ACHN (cell line): Measurements from ENCODE around the gene CEL.
"Not testable (repeated sequence)": the region's sequence is repeated elsewhere in the genome, so short reads cannot be mapped to it uniquely, and the experiment has no call there.

Experiments
- DNase-seq: peaks from one replicate; pipeline ENCODE4 v3.0.0-alpha.2; 2015
- in situ Hi-C: cut with HindIII; loops from 2 replicates; pipeline ENCODE4 v1.10.0; 2017; ENCODE audit warnings: low sequenced_read_pairs, low pct_ligation_motif_present, low pct_unique_long_range_greater_than_20kb

The CEL gene

DNA sequence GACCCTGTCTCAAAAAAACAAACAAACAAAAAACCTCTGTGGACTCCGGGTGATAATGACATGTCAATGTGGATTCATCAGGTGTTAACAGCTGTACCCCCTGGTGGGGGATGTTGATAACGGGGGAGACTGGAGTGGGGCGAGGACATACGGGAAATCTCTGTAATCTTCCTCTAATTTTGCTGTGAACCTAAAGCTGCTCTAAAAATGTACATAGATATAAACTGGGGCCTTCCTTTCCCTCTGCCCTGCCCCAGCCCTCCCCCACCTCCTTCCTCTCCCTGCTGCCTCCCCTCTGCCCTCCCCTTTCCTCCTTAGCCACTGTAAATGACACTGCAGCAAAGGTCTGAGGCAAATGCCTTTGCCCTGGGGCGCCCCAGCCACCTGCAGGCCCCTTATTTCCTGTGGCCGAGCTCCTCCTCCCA is 1.4 kb upstream of the CEL start:
- no peak for DNase-seq
- in situ Hi-C loops, result no loop called here

DNA sequence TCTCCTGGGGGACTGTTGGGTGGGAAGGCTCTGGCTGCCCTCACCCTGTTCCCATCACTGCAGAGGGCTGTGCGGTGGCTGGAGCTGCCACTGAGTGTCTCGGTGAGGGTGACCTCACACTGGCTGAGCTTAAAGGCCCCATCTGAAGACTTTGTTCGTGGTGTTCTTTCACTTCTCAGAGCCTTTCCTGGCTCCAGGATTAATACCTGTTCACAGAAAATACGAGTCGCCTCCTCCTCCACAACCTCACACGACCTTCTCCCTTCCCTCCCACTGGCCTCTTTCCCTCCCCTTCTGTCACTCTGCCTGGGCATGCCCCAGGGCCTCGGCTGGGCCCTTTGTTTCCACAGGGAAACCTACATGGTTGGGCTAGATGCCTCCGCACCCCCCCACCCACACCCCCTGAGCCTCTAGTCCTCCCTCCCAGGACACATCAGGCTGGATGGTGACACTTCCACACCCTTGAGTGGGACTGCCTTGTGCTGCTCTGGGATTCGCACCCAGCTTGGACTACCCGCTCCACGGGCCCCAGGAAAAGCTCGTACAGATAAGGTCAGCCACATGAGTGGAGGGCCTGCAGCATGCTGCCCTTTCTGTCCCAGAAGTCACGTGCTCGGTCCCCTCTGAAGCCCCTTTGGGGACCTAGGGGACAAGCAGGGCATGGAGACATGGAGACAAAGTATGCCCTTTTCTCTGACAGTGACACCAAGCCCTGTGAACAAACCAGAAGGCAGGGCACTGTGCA is 590 bp upstream of the CEL start:
- in situ Hi-C loops, DNase-seq: not testable (repeated sequence)

DNA sequence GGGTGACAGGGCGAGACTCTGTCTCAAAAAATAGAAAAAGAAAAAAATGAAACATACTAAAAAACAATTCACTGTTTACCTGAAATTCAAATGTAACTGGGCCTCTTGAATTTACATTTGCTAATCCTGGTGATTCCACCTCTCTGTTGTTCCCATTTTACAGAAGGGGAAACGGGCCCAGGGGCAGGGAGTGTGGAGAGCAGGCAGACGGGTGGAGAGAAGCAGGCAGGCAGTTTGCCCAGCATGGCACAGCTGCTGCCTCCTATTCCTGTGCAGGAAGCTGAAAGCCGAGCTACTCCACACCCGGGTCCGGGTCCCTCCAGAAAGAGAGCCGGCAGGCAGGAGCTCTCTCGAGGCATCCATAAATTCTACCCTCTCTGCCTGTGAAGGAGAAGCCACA is 788 bp downstream of the CEL start:
- DNase-seq, in situ Hi-C loops: not testable (repeated sequence)

DNA sequence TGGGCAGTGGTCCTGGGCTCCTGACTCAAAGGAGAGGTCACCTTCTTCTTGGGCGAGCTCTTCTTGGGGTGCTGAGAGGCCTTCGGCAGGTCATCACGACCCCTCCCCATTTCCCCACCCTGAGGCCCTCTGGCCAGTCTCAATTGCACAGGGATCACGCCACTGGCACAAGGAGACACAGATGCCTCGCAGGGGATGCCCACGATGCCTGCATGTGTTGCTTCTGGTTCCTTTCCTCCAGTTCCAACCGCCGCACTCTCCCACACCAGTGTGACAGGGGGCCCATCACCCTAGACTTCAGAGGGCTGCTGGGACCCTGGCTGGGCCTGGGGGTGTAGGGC is 1.3 kb downstream of the CEL start:
- in situ Hi-C loops, result no loop called here
- DNase-seq, result no peak

DNA sequence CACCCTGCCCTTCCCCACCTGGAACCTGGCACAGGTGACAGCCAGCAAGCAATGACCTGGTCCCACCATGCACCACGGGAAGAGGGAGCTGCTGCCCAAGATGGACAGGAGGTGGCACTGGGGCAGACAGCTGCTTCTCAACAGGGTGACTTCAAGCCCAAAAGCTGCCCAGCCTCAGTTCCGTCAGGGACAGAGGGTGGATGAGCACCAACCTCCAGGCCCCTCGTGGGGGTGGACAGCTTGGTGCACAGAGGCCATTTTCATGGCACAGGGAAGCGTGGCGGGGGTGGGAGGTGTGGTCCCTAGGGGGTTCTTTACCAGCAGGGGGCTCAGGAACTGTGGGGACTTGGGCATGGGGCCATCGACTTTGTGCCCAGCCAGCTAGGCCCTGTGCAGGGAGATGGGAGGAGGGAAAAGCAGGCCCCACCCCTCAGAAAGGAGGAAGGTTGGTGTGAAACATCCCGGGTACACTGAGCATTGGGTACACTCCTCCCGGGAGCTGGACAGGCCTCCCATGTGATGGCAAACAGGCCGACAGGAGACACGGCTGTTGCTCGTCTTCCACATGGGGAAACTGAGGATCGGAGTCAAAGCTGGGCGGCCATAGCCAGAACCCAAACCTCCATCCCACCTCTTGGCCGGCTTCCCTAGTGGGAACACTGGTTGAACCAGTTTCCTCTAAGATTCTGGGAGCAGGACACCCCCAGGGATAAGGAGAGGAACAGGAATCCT is 1.9 kb downstream of the CEL start:
- no peak for DNase-seq
- in situ Hi-C loops, result no loop called here

DNA sequence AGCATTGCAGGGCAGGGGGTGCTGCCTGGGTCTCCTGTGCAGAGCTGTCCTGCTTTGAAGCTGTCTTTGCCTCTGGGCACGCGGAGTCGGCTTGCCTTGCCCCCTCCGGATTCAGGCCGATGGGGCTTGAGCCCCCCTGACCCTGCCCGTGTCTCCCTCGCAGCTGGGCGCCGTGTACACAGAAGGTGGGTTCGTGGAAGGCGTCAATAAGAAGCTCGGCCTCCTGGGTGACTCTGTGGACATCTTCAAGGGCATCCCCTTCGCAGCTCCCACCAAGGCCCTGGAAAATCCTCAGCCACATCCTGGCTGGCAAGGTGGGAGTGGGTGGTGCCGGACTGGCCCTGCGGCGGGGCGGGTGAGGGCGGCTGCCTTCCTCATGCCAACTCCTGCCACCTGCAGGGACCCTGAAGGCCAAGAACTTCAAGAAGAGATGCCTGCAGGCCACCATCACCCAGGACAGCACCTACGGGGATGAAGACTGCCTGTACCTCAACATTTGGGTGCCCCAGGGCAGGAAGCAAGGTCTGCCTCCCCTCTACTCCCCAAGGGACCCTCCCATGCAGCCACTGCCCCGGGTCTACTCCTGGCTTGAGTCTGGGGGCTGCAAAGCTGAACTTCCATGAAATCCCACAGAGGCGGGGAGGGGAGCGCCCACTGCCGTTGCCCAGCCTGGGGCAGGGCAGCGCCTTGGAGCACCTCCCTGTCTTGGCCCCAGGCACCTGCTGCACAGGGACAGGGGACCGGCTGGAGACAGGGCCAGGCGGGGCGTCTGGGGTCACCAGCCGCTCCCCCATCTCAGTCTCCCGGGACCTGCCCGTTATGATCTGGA is 2.7 kb downstream of the CEL start:
- in situ Hi-C loops, result no loop called here
- DNase-seq, result no peak

DNA sequence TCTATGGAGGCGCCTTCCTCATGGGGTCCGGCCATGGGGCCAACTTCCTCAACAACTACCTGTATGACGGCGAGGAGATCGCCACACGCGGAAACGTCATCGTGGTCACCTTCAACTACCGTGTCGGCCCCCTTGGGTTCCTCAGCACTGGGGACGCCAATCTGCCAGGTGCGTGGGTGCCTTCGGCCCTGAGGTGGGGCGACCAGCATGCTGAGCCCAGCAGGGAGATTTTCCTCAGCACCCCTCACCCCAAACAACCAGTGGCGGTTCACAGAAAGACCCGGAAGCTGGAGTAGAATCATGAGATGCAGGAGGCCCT is 3.2 kb downstream of the CEL start:
- in situ Hi-C loops, result no loop called here
- no peak for DNase-seq

DNA sequence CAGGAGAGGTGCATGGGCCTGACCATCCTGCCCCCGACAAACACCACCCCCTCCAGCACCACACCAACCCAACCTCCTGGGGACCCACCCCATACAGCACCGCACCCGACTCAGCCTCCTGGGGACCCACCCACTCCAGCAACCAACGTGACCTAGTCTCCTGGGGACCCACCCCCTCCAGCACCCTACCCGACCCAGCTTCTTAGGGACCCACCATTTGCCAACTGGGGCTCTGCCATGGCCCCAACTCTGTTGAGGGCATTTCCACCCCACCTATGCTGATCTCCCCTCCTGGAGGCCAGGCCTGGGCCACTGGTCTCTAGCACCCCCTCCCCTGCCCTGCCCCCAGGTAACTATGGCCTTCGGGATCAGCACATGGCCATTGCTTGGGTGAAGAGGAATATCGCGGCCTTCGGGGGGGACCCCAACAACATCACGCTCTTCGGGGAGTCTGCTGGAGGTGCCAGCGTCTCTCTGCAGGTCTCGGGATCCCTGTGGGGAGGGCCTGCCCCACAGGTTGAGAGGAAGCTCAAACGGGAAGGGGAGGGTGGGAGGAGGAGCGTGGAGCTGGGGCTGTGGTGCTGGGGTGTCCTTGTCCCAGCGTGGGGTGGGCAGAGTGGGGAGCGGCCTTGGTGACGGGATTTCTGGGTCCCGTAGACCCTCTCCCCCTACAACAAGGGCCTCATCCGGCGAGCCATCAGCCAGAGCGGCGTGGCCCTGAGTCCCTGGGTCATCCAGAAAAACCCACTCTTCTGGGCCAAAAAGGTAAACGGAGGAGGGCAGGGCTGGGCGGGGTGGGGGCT is 4.6 kb downstream of the CEL start:
- no peak for DNase-seq
- in situ Hi-C loops, result no loop called here

DNA sequence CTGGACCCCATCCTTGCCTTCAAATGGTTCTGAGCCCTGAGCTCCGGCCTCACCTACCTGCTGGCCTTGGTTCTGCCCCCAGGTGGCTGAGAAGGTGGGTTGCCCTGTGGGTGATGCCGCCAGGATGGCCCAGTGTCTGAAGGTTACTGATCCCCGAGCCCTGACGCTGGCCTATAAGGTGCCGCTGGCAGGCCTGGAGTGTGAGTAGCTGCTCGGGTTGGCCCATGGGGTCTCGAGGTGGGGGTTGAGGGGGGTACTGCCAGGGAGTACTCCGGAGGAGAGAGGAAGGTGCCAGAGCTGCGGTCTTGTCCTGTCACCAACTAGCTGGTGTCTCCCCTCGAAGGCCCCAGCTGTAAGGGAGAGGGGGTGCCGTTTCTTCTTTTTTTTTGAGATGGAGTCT is 5.2 kb downstream of the CEL start:
- in situ Hi-C loops, result no loop called here
- DNase-seq, result no peak

DNA sequence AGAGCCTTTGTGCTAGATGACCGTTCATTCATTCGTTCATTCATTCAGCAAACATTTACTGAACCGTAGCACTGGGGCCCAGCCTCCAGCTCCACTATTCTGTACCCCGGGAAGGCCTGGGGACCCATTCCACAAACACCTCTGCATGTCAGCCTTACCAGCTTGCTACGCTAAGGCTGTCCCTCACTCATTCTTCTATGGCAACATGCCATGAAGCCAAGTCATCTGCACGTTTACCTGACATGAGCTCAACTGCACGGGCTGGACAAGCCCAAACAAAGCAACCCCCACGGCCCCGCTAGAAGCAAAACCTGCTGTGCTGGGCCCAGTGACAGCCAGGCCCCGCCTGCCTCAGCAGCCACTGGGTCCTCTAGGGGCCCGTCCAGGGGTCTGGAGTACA is 6.0 kb downstream of the CEL start:
- in situ Hi-C loops, result no loop called here
- DNase-seq, result no peak

DNA sequence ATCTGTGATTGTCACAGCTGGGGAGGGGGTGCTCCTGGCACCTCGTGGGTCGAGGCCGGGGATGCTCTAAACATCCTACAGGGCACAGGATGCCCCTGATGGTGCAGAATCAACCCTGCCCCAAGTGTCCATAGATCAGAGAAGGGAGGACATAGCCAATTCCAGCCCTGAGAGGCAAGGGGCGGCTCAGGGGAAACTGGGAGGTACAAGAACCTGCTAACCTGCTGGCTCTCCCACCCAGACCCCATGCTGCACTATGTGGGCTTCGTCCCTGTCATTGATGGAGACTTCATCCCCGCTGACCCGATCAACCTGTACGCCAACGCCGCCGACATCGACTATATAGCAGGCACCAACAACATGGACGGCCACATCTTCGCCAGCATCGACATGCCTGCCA is 6.7 kb downstream of the CEL start:
- in situ Hi-C loops, DNase-seq: not testable (repeated sequence)

DNA sequence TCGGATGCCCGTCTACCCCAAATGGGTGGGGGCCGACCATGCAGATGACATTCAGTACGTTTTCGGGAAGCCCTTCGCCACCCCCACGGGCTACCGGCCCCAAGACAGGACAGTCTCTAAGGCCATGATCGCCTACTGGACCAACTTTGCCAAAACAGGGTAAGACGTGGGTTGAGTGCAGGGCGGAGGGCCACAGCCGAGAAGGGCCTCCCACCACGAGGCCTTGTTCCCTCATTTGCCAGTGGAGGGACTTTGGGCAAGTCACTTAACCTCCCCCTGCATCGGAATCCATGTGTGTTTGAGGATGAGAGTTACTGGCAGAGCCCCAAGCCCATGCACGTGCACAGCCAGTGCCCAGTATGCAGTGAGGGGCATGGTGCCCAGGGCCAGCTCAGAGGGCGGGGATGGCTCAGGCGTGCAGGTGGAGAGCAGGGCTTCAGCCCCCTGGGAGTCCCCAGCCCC is 8.8 kb downstream of the CEL start:
- in situ Hi-C loops, result not testable (repeated sequence)

DNA sequence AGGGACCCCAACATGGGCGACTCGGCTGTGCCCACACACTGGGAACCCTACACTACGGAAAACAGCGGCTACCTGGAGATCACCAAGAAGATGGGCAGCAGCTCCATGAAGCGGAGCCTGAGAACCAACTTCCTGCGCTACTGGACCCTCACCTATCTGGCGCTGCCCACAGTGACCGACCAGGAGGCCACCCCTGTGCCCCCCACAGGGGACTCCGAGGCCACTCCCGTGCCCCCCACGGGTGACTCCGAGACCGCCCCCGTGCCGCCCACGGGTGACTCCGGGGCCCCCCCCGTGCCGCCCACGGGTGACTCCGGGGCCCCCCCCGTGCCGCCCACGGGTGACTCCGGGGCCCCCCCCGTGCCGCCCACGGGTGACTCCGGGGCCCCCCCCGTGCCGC is 9.2 kb downstream of the CEL start:
- DNase-seq, in situ Hi-C loops: not testable (repeated sequence)

More for the DNA sequence above, 8.8 kb downstream of the CEL start:
- not testable (repeated sequence) for DNase-seq

DNA sequence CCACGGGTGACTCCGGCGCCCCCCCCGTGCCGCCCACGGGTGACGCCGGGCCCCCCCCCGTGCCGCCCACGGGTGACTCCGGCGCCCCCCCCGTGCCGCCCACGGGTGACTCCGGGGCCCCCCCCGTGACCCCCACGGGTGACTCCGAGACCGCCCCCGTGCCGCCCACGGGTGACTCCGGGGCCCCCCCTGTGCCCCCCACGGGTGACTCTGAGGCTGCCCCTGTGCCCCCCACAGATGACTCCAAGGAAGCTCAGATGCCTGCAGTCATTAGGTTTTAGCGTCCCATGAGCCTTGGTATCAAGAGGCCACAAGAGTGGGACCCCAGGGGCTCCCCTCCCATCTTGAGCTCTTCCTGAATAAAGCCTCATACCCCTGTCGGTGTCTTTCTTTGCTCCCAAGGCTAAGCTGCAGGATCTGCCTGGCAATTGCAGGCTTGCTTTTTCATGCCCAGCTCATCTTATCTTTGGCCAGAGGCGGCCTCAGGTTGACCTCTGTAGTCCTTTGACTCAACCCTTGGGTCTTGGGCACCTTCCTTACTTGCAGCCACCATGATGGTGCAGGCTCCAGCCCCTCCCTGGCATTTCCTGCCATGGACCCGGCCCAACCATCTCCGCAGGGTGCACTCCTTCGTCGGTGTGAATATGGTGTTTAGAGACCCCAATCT is 9.8 kb downstream of the CEL start:
- in situ Hi-C loops, result no loop called here
- no peak for DNase-seq

DNA sequence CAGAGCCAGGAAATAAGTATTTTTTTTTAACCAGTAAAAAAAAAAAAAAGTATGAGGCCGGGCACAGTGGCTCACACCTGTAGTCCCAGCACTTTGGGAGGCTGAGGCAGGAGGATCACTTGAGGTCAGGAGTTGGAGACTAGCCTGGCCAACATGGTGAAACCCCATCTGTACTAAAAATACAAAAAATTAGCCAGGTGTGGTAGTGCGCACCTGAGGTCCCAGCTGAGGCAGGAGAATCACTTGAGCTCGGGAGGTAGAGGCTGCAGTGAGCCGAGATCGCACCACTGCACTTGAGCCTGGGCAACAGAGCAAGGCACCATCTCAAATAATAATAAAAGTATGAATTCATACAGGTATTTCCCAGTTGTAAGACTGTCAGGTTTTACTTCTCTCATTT is 10.4 kb downstream of the CEL start:
- in situ Hi-C loops, result not testable (repeated sequence)

DNA sequence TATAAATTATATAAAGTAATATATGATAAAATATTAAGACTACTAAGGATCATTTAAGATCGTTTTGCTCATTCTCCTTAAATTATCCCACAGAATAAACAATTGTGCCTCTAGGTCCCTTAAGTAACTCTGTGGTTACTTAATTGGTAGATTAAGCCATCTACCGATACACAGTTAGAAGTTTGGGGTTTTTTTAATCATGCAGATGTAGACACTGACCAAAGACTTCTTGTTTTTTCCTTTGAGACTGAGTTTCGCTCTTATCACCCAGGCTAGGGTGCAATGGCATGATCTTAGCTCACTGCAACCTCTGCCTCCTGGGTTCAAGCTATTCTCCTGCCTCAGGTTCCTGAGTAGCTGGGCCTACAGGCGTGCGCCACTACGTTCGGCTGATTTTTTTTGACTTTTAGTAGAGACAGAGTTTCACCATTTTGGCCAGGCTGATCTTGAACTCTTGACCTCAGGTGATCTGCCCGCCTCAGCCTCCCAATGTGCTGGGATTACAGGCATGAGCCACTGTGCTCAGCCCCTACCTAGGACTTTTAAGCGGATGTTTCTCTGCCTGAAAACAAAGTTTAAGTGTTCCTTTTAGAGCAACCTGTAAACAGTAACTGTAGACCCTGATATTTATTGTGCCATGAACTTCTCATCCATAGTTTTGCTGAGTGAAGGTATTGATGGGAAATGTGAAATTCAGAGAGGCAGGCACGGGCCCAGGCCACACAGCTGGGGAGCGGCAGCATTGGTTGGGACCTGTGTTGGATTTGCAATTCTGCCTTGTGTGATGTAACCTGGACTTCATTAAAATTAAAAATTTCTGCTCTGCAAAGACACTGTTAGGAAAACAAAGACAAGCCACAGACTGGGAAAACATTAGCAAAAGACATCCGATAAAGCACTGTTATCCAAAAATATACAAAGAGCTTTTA is 11.6 kb downstream of the CEL start:
- in situ Hi-C loops, result no loop called here
- no peak for DNase-seq

More for the DNA sequence above, 10.4 kb downstream of the CEL start:
- DNase-seq, result not testable (repeated sequence)

DNA sequence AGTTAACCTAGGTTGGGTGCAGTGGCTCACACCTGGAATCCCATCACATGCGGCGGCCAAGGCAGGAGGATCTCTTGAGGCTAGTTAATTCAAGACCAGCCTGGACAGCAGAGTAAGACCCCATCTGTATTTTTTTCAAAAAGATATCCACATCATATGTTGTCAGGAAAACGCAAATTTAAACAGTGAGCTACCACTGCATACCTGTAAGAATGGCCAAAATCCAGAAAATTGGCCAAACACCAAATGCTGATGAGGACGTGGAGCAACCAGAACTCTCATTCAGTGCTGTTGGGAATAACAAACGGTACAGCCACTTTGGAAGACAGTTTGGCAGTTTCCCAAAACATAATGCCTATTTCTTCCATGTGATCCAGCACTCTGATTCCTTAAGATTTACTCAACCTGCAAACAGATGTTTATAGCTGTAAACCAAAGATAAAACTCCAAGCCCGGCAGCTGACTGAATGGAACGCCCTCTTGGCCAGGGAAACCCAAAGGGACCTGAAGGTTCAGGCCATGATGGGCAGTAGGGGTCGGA is 12.4 kb downstream of the CEL start:
- DNase-seq, result no peak
- in situ Hi-C loops, result no loop called here
